Measurements from ENCODE around the gene PTDSS2. TPM values are rescaled to one million over a fixed set of nuclear protein-coding genes. Genes with fewer than 3 reads are reported as not detected.

The PTDSS2 gene
- polyA plus RNA-seq, 3 donors: 9.3 to 18.3 (median 12.4) TPM

DNA sequence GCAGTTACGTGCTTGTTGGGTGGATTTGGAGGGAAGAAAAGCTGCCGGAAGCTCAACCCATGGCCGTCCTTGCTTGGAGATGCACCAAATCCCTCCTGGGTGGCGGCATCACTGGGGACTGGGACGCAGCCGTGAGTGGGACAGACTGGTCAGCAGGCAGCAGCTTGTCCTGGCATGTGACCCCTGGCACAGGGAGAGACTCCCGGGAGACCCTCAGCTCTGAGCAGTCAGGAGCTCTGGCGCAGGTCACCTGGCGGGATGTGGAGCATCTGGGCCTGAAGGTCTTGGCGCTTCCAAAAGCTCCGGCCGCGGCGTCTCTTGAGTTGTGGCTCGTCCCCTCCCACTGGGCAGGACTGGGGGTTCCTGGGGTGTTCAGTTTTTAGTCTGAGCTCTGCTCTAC, 26.3 kb downstream of the PTDSS2 start:
- Mint-ChIP-seq H3K9me3 (peaks cover 0 to 8% (median 3%) of the 10 kb centered on the region in 7 donors), H3K36me3 (peaks cover 9 to 22% of the 10 kb centered on the region in 2 donors), H3K4me1 (no peaks in the 10 kb centered on the region), H3K4me3 (no peak overlapping the region), H3K27ac (no peak overlapping the region), H3K27me3 (ENCODE audit: low read depth in 3 of 3) (peaks cover 0 to 2% (median 1%) of the 10 kb centered on the region in 3 donors)
- no peaks in the 10 kb centered on the region for H4K20me1 ChIP-seq (ENCODE audit: insufficient read depth, low read length)
- no peak overlapping the region for H3K4me2 ChIP-seq (replicated peaks; ENCODE audit: extremely low read depth, low read length, poor library complexity, severe bottlenecking)
- H3K9ac ChIP-seq (ENCODE audit: insufficient read depth, low read length, poor library complexity, severe bottlenecking): no peak overlapping the region
- H3K79me2 ChIP-seq (ENCODE audit: insufficient read depth, low read length): no peaks in the 10 kb centered on the region
- peaks cover 0 to 4% of the 10 kb centered on the region in 2 donors for H3K36me3 ChIP-seq (replicated peaks in 1 of 2; ENCODE audit: control insufficient read depth in 1 of 2, insufficient read depth in 2 of 2, low read length in 2 of 2)
- WGBS (ENCODE audit: insufficient coverage): 99% methylated on average over 15 of the region's 15 CpGs
- no peak overlapping the region for H3K4me3 ChIP-seq (replicated peaks in 1 of 3; ENCODE audit: low read depth in 2 of 3, low read length in 3 of 3)
- no peaks in the 10 kb centered on the region for H3K9me3 ChIP-seq (replicated peaks in 1 of 2; ENCODE audit: control insufficient read depth in 1 of 2, insufficient read depth in 1 of 2, low read length in 2 of 2)
- no peak for DNase-seq
- no peak overlapping the region for H3K27ac ChIP-seq (ENCODE audit: low read depth in 1 of 2, low read length in 2 of 2)
- no peaks in the 10 kb centered on the region for H3K27me3 ChIP-seq (ENCODE audit: control insufficient read depth in 2 of 2, insufficient read depth in 2 of 2, low read length in 2 of 2)
- intact Hi-C loops (cut with micrococcal nuclease): no loop called here
- TF ChIP-seq CTCF (IDR thresholded peaks at IDR 0.05): no peak
- H3K4me1 ChIP-seq (ENCODE audit: control insufficient read depth in 1 of 2, insufficient read depth in 2 of 2, low read length in 2 of 2): no peaks in the 10 kb centered on the region
- H2AFZ ChIP-seq (ENCODE audit: insufficient read depth, low read depth, low read length, poor library complexity, severe bottlenecking): no peak overlapping the region

DNA sequence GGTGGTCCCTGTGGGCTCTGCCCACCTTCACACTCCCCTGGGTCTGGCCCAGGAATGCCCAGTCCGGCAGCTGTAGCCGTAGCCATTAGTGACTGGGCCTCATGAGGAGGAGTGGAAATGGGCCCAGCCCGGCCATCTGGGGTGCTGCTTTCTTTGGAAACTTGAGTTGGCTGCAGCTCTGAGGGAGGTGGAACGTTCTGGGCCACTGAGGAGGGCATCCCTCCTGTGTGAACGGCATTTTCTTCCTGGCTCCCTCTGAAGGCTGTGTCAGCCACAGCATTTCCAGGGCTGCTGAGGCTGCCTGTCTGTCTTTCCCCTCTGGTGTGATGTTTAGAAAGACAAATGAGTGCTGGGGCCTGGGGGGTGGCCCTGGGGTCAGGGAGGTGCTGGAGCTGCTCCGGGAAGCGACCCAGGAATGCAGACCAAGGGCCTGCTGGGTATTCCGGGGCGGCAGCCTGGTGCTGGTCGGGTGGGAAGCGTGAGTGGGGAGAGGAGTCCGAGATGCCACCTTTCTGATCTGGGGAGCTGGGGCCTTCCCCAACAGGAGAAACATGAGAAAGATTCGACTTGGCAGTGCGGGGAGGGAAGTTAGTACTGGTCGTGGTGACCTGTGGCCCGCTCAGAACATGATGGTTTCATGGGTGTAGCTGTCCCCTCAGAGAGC, 27.1 kb downstream of the PTDSS2 start:
- H3K27me3 Mint-ChIP-seq (ENCODE audit: low read depth in 3 of 3): peaks cover 0 to 2% (median 1%) of the 10 kb centered on the region in 3 donors

More for the DNA sequence above, 27.1 kb downstream of the PTDSS2 start:
- Histone ChIP-seq H3K4me1 (ENCODE audit: control insufficient read depth in 1 of 2, insufficient read depth in 2 of 2, low read length in 2 of 2) (no peaks in the 10 kb centered on the region), H4K20me1 (ENCODE audit: insufficient read depth, low read length) (no peaks in the 10 kb centered on the region), H3K9me3 (replicated peaks in 1 of 2; ENCODE audit: control insufficient read depth in 1 of 2, insufficient read depth in 1 of 2, low read length in 2 of 2) (peaks cover 0 to under 1% of the 10 kb centered on the region in 2 donors), H3K27ac (ENCODE audit: low read depth in 1 of 2, low read length in 2 of 2) (no peak overlapping the region), H3K4me3 (replicated peaks in 1 of 3; ENCODE audit: low read depth in 2 of 3, low read length in 3 of 3) (no peak overlapping the region), H3K36me3 (replicated peaks in 1 of 2; ENCODE audit: control insufficient read depth in 1 of 2, insufficient read depth in 2 of 2, low read length in 2 of 2) (peaks cover 0 to 4% of the 10 kb centered on the region in 2 donors), H3K79me2 (ENCODE audit: insufficient read depth, low read length) (no peaks in the 10 kb centered on the region), H3K27me3 (ENCODE audit: control insufficient read depth in 2 of 2, insufficient read depth in 2 of 2, low read length in 2 of 2) (no peaks in the 10 kb centered on the region), H3K4me2 (replicated peaks; ENCODE audit: extremely low read depth, low read length, poor library complexity, severe bottlenecking) (no peak overlapping the region), H3K9ac (ENCODE audit: insufficient read depth, low read length, poor library complexity, severe bottlenecking) (no peak overlapping the region), H2AFZ (ENCODE audit: insufficient read depth, low read depth, low read length, poor library complexity, severe bottlenecking) (no peak overlapping the region)
- no peak for TF ChIP-seq CTCF (IDR thresholded peaks at IDR 0.05)
- Mint-ChIP-seq H3K27ac (peak overlapping the region in 1 of 7 donors; percentile 35), H3K4me3 (no peak overlapping the region), H3K4me1 (no peaks in the 10 kb centered on the region), H3K36me3 (peaks cover 9 to 22% of the 10 kb centered on the region in 2 donors), H3K9me3 (peaks cover 0 to 6% (median 0%) of the 10 kb centered on the region in 7 donors)
- DNase-seq: no peak
- intact Hi-C loops (cut with micrococcal nuclease): no loop called here
- WGBS (ENCODE audit: insufficient coverage): 94% methylated on average over 13 of the region's 16 CpGs

Measured in CD14-positive monocyte (primary cell).